GM23338 (cell line): ENCODE results near the gene CAPS. TPM values are rescaled to one million over a fixed set of nuclear protein-coding genes. Genes with fewer than 3 reads are reported as not detected.

Experiments
- ATAC-seq: fragments of 200-7000 bp; cut with Tn5 transposase; 3 replicates; pipeline ENCODE4 v1.9.1; 2020
- DNase-seq: peaks from one replicate; pipeline ENCODE4 v3.0.0-alpha.2; 2015; ENCODE audit warnings: low spot score
- H2AFZ ChIP-seq: fragments of 200-600 bp; sonication (generic); 2 replicates; pipeline ENCODE4 v1.8.0; 2016; ENCODE audit warnings: antibody characterized with exemption, mild to moderate bottlenecking, moderate library complexity
- H3F3A ChIP-seq: fragments of 200-600 bp; sonication (generic); replicated peaks from 2 replicates; pipeline ENCODE4 v1.8.0; 2017; ENCODE audit warnings: antibody characterized with exemption, mixed run types, low read depth
- H3K27ac ChIP-seq: fragments of 200-600 bp; sonication (generic); 2 replicates; pipeline ENCODE4 v1.6.1; 2016; ENCODE audit warnings: low read depth
- H3K27me3 ChIP-seq: fragments of 200-600 bp; sonication (generic); 2 replicates; pipeline ENCODE4 v1.8.0; 2016; ENCODE audit warnings: mild to moderate bottlenecking, mixed run types, moderate library complexity; ENCODE audit not compliant: insufficient read depth
- H3K36me3 ChIP-seq: fragments of 200-600 bp; sonication (generic); 2 replicates; pipeline ENCODE4 v1.8.0; 2016; ENCODE audit warnings: mild to moderate bottlenecking; ENCODE audit not compliant: insufficient read depth
- H3K4me1 ChIP-seq: fragments of 200-600 bp; sonication (generic); 2 replicates; pipeline ENCODE4 v1.8.0; 2016; ENCODE audit warnings: mild to moderate bottlenecking, moderate library complexity; ENCODE audit not compliant: insufficient read depth
- H3K4me2 ChIP-seq: fragments of 200-600 bp; sonication (generic); 2 replicates; pipeline ENCODE4 v1.7.1; 2017; ENCODE audit warnings: mixed run types
- H3K4me3 ChIP-seq: fragments of 200-600 bp; sonication (generic); 2 replicates; pipeline ENCODE4 v1.6.1; 2016; ENCODE audit warnings: mixed run types
- H3K79me2 ChIP-seq: fragments of 200-600 bp; sonication (generic); replicated peaks from 2 replicates; pipeline ENCODE4 v1.8.0; 2017; ENCODE audit warnings: mild to moderate bottlenecking; ENCODE audit not compliant: insufficient read depth
- H3K9me2 ChIP-seq: fragments of 200-600 bp; sonication (generic); 2 replicates; pipeline ENCODE4 v1.8.0; 2017; ENCODE audit not compliant: insufficient read depth
- H4K20me1 ChIP-seq: fragments of 200-600 bp; sonication (generic); replicated peaks from 2 replicates; pipeline ENCODE4 v1.8.0; 2017; ENCODE audit warnings: mild to moderate bottlenecking; ENCODE audit not compliant: insufficient read depth
- H3K27ac Mint-ChIP-seq: 2 replicates; pipeline ENCODE4 v1.8.0; 2020; ENCODE audit warnings: inconsistent platforms, mild to moderate bottlenecking, moderate library complexity, mixed read lengths
- H3K27me3 Mint-ChIP-seq: 3 replicates; pipeline ENCODE4 v1.8.0; 2022; ENCODE audit warnings: low read depth, mild to moderate bottlenecking, moderate library complexity, mixed read lengths, inconsistent platforms; ENCODE audit not compliant: insufficient read depth, poor library complexity
- H3K36me3 Mint-ChIP-seq: 3 replicates; pipeline ENCODE4 v1.8.0; 2021; ENCODE audit warnings: low read depth, mild to moderate bottlenecking, inconsistent platforms, moderate library complexity, mixed read lengths
- H3K4me1 Mint-ChIP-seq: 3 replicates; pipeline ENCODE4 v1.8.0; 2020; ENCODE audit warnings: mild to moderate bottlenecking, inconsistent platforms, mixed read lengths
- H3K4me3 Mint-ChIP-seq: 3 replicates; pipeline ENCODE4 v1.8.0; 2021; ENCODE audit warnings: moderate library complexity, mild to moderate bottlenecking, inconsistent platforms, mixed read lengths
- H3K9me3 Mint-ChIP-seq: 3 replicates; pipeline ENCODE4 v1.8.0; 2020; ENCODE audit warnings: moderate library complexity, mild to moderate bottlenecking, inconsistent platforms, mixed read lengths
- CREB1 ChIP-seq: fragments of 250-450 bp; sonication (Bioruptor Pico); IDR thresholded peaks from 2 replicates; pipeline ENCODE4 v1.5.0; 2020; ENCODE audit warnings: low read depth, mild to moderate bottlenecking, moderate library complexity
- EZH2 ChIP-seq: fragments of 200-600 bp; sonication (generic); IDR thresholded peaks from one replicate; pipeline ENCODE4 v1.8.0; 2017; ENCODE audit warnings: antibody characterized with exemption, mild to moderate bottlenecking, low read depth; ENCODE audit not compliant: unreplicated experiment
- EZH2phosphoT487 ChIP-seq: fragments of 200-600 bp; sonication (generic); IDR thresholded peaks from one replicate; pipeline ENCODE4 v1.8.1; 2018; ENCODE audit warnings: antibody characterized with exemption; ENCODE audit not compliant: unreplicated experiment
- JUNB ChIP-seq: IDR thresholded peaks from one replicate; pipeline ENCODE4 v1.6.1; 2016; ENCODE audit warnings: antibody characterized with exemption; ENCODE audit not compliant: unreplicated experiment
- NANOG ChIP-seq: IDR thresholded peaks from 2 replicates; pipeline ENCODE4 v1.6.1; 2016; ENCODE audit warnings: antibody characterized with exemption, borderline replicate concordance
- POLR2AphosphoS5 ChIP-seq: IDR thresholded peaks from 2 replicates; pipeline ENCODE4 v1.6.1; 2016; ENCODE audit warnings: antibody characterized with exemption, low read depth
- STAT1 ChIP-seq: IDR thresholded peaks from one replicate; pipeline ENCODE4 v1.6.1; 2016; ENCODE audit warnings: antibody characterized with exemption; ENCODE audit not compliant: unreplicated experiment
- ZNF114 ChIP-seq: fragments of 250-450 bp; sonication (Bioruptor Pico); IDR thresholded peaks from 2 replicates; pipeline ENCODE4 v1.5.0; 2020; ENCODE audit warnings: mild to moderate bottlenecking, moderate library complexity
- ZNF331 ChIP-seq: fragments of 250-450 bp; sonication (Bioruptor Pico); IDR thresholded peaks from 2 replicates; pipeline ENCODE4 v1.5.0; 2020; ENCODE audit warnings: low read depth, mild to moderate bottlenecking, moderate library complexity
- polyA plus RNA-seq: library from polyadenylated mRNA; unstranded; fragments of >200 nt; fragmentation: Nextera tagmentation; extraction: Ambion mirVana; gene quantifications from 2 replicates; pipeline ENCODE4 v1.2.1, GENCODE V29; 2016
- total RNA-seq: library from RNA; depleted of rRNA; stranded (reverse); fragments of >200 nt; shearing (Covaris generic); gene quantifications from 2 replicates; pipeline ENCODE4 v1.2.3, GENCODE V29; 2014
- TF ChIP-seq, protein P1 (sequence below): fragments of 250-450 bp; sonication (Bioruptor Pico); IDR thresholded peaks from 2 replicates; pipeline ENCODE4 v1.5.0; 2020; ENCODE audit warnings: mild to moderate bottlenecking, moderate library complexity
- TF ChIP-seq, protein P2 (sequence below): IDR thresholded peaks from 2 replicates; pipeline ENCODE4 v1.6.1; 2016; ENCODE audit warnings: antibody characterized with exemption
- TF ChIP-seq, protein P3 (sequence below): IDR thresholded peaks from one replicate; pipeline ENCODE4 v1.6.1; 2018; ENCODE audit warnings: antibody characterized with exemption; ENCODE audit not compliant: unreplicated experiment
- TF ChIP-seq, protein P4 (sequence below), 2 experiments: fragments of 200-600 bp in 1 of 2; sonication (generic) in 1 of 2; conservative IDR thresholded peaks; 2 replicates each; pipeline versions ENCODE4 v1.5.1 to v1.6.1; 2016 to 2017; ENCODE audit warnings: antibody characterized with exemption in 2 of 2, low read depth in 2 of 2, mild to moderate bottlenecking in 2 of 2, moderate library complexity in 1 of 2

Gene CAPS
- total and polyA plus RNA-seq, 2 experiments from 2014 or later: 1.5 to 3.2 TPM

DNA sequence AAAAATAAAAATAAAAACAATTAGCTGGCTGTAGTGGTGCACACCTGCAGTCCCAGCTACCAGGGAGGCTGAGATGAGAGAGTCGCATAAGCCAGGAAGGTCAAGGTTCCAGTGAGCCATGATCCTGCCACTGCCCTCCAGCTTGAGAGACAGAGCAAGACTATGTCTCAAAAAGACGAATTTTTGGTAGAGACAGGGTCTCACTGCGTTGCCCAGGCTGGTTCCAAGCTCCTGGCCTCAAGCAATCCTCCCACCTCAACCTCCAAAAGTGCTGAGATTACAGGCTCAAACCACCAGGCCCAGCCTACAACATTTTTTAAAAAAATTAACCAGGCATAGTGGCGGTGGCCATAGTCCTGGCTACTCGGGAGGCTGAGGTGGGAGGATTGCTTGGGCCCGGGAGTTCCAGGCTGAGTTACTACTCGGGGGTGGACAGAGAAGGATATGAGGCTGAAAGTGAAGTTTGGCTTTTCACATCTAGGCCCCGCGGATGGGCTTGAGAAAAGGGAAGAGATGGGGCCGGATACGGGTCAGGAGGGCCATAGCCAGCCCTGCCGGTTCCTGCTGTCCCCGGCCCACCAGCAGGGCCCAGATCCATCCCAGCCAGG lies 20.7 kb upstream of the CAPS start:
- DNase-seq (no peak), ATAC-seq (peak; percentile 15)
- Histone ChIP-seq H3K27me3 (no peaks in the 10 kb centered on the region), H3K79me2 (peaks cover 4% of the 10 kb centered on the region; the same call in 1 of the 2 replicates), H3K9me2 (no peaks in the 10 kb centered on the region), H3K36me3 (no peaks in the 10 kb centered on the region), H3K4me1 (peaks cover 4% of the 10 kb centered on the region; the same call in 1 of the 2 replicates), H3F3A (no peaks in the 10 kb centered on the region), H3K4me3 (no peak overlapping the region), H3K27ac (no peak overlapping the region), H3K4me2 (no peak overlapping the region), H4K20me1 (peaks cover 9% of the 10 kb centered on the region; the same call in 1 of the 2 replicates), H2AFZ (no peak overlapping the region)
- Mint-ChIP-seq H3K9me3 (no peaks in the 10 kb centered on the region), H3K27me3 (peaks cover 10% of the 10 kb centered on the region), H3K36me3 (peaks cover 6% of the 10 kb centered on the region), H3K4me3 (no peak overlapping the region), H3K4me1 (no peaks in the 10 kb centered on the region; the same call in 1 of the 3 replicates), H3K27ac (no peak overlapping the region)
- TF ChIP-seq JUNB: no peak
- TF ChIP-seq, protein P1, sequence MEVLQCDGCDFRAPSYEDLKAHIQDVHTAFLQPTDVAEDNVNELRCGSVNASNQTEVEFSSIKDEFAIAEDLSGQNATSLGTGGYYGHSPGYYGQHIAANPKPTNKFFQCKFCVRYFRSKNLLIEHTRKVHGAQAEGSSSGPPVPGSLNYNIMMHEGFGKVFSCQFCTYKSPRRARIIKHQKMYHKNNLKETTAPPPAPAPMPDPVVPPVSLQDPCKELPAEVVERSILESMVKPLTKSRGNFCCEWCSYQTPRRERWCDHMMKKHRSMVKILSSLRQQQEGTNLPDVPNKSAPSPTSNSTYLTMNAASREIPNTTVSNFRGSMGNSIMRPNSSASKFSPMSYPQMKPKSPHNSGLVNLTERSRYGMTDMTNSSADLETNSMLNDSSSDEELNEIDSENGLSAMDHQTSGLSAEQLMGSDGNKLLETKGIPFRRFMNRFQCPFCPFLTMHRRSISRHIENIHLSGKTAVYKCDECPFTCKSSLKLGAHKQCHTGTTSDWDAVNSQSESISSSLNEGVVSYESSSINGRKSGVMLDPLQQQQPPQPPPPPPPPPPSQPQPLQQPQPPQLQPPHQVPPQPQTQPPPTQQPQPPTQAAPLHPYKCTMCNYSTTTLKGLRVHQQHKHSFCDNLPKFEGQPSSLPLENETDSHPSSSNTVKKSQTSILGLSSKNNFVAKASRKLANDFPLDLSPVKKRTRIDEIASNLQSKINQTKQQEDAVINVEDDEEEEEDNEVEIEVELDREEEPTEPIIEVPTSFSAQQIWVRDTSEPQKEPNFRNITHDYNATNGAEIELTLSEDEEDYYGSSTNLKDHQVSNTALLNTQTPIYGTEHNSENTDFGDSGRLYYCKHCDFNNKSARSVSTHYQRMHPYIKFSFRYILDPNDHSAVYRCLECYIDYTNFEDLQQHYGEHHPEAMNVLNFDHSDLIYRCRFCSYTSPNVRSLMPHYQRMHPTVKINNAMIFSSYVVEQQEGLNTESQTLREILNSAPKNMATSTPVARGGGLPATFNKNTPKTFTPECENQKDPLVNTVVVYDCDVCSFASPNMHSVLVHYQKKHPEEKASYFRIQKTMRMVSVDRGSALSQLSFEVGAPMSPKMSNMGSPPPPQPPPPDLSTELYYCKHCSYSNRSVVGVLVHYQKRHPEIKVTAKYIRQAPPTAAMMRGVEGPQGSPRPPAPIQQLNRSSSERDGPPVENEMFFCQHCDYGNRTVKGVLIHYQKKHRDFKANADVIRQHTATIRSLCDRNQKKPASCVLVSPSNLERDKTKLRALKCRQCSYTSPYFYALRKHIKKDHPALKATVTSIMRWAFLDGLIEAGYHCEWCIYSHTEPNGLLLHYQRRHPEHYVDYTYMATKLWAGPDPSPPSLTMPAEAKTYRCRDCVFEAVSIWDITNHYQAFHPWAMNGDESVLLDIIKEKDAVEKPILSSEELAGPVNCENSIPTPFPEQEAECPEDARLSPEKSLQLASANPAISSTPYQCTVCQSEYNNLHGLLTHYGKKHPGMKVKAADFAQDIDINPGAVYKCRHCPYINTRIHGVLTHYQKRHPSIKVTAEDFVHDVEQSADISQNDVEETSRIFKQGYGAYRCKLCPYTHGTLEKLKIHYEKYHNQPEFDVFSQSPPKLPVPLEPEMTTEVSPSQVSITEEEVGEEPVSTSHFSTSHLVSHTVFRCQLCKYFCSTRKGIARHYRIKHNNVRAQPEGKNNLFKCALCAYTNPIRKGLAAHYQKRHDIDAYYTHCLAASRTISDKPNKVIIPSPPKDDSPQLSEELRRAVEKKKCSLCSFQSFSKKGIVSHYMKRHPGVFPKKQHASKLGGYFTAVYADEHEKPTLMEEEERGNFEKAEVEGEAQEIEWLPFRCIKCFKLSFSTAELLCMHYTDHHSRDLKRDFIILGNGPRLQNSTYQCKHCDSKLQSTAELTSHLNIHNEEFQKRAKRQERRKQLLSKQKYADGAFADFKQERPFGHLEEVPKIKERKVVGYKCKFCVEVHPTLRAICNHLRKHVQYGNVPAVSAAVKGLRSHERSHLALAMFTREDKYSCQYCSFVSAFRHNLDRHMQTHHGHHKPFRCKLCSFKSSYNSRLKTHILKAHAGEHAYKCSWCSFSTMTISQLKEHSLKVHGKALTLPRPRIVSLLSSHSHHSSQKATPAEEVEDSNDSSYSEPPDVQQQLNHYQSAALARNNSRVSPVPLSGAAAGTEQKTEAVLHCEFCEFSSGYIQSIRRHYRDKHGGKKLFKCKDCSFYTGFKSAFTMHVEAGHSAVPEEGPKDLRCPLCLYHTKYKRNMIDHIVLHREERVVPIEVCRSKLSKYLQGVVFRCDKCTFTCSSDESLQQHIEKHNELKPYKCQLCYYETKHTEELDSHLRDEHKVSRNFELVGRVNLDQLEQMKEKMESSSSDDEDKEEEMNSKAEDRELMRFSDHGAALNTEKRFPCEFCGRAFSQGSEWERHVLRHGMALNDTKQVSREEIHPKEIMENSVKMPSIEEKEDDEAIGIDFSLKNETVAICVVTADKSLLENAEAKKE (CRISPR knock-in tag): no peak
- TF ChIP-seq ZNF114: no peak
- TF ChIP-seq EZH2phosphoT487: no peak
- TF ChIP-seq, protein P2, sequence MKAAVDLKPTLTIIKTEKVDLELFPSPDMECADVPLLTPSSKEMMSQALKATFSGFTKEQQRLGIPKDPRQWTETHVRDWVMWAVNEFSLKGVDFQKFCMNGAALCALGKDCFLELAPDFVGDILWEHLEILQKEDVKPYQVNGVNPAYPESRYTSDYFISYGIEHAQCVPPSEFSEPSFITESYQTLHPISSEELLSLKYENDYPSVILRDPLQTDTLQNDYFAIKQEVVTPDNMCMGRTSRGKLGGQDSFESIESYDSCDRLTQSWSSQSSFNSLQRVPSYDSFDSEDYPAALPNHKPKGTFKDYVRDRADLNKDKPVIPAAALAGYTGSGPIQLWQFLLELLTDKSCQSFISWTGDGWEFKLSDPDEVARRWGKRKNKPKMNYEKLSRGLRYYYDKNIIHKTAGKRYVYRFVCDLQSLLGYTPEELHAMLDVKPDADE: no peak
- TF ChIP-seq, protein P3, sequence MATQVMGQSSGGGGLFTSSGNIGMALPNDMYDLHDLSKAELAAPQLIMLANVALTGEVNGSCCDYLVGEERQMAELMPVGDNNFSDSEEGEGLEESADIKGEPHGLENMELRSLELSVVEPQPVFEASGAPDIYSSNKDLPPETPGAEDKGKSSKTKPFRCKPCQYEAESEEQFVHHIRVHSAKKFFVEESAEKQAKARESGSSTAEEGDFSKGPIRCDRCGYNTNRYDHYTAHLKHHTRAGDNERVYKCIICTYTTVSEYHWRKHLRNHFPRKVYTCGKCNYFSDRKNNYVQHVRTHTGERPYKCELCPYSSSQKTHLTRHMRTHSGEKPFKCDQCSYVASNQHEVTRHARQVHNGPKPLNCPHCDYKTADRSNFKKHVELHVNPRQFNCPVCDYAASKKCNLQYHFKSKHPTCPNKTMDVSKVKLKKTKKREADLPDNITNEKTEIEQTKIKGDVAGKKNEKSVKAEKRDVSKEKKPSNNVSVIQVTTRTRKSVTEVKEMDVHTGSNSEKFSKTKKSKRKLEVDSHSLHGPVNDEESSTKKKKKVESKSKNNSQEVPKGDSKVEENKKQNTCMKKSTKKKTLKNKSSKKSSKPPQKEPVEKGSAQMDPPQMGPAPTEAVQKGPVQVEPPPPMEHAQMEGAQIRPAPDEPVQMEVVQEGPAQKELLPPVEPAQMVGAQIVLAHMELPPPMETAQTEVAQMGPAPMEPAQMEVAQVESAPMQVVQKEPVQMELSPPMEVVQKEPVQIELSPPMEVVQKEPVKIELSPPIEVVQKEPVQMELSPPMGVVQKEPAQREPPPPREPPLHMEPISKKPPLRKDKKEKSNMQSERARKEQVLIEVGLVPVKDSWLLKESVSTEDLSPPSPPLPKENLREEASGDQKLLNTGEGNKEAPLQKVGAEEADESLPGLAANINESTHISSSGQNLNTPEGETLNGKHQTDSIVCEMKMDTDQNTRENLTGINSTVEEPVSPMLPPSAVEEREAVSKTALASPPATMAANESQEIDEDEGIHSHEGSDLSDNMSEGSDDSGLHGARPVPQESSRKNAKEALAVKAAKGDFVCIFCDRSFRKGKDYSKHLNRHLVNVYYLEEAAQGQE: no peak
- TF ChIP-seq ZNF331 (CRISPR knock-in tag): no peak
- no peak for TF ChIP-seq CREB1 (CRISPR knock-in tag)
- TF ChIP-seq STAT1: no peak
- TF ChIP-seq, protein P4, sequence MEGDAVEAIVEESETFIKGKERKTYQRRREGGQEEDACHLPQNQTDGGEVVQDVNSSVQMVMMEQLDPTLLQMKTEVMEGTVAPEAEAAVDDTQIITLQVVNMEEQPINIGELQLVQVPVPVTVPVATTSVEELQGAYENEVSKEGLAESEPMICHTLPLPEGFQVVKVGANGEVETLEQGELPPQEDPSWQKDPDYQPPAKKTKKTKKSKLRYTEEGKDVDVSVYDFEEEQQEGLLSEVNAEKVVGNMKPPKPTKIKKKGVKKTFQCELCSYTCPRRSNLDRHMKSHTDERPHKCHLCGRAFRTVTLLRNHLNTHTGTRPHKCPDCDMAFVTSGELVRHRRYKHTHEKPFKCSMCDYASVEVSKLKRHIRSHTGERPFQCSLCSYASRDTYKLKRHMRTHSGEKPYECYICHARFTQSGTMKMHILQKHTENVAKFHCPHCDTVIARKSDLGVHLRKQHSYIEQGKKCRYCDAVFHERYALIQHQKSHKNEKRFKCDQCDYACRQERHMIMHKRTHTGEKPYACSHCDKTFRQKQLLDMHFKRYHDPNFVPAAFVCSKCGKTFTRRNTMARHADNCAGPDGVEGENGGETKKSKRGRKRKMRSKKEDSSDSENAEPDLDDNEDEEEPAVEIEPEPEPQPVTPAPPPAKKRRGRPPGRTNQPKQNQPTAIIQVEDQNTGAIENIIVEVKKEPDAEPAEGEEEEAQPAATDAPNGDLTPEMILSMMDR (conservative IDR thresholded peaks at IDR 0.05; ENCODE audit: low read depth in 2 of 2): no peak
- no peak for TF ChIP-seq EZH2
- no peak for TF ChIP-seq NANOG
- no peak for TF ChIP-seq POLR2AphosphoS5
